ENCODE results near the gene TMEM44. TPM values are rescaled to one million over a fixed set of nuclear protein-coding genes. Genes with fewer than 3 reads are reported as not detected.

The TMEM44 gene
- total and polyA plus RNA-seq, 9 of the 15 experiments (the other 6 are each of a cell fraction or from before 2014, with no cell fraction given): 0.53 to 18.1 (median 11.3) TPM

- H3K4me1 ChIP-seq (replicated peaks in 1 of 2; ENCODE audit: control insufficient read depth in 2 of 2, insufficient read depth in 2 of 2, low read length in 2 of 2): no peaks in the 10 kb centered on the region
- no peaks in the 10 kb centered on the region for H4K20me1 ChIP-seq (replicated peaks; ENCODE audit: control insufficient read depth, insufficient read depth, low read length)
- H3K4me2 ChIP-seq (ENCODE audit: insufficient read depth, low read length): no peak overlapping the region
- WGBS (ENCODE audit: insufficient coverage, low coverage, missing lambda C conversion rate): 96% methylated on average over 5 of the region's 5 CpGs
- FAIRE-seq (no peak), DNase-seq (ENCODE audit: extremely low read depth in 1 of 4, low spot score in 3 of 4) (no peak), ATAC-seq (no peak)
- ChIA-PET CTCF (ENCODE audit: low intra/inter-chr PET ratio) (no interaction called here), POLR2A (no interaction called here)
- no peak overlapping the region for H2AFZ ChIP-seq (ENCODE audit: low read depth, low read length)
- intact Hi-C loops (cut with micrococcal nuclease) (no loop called here), in situ Hi-C loops (cut with MboI) (no loop called here)
- BruUV-seq (replicated peaks): no TSS peak
- TF ChIP-seq CTBP1 (IDR thresholded peaks at IDR 0.05; ENCODE audit: borderline replicate concordance) (no peak), GATAD2B (IDR thresholded peaks at IDR 0.05; ENCODE audit: borderline replicate concordance) (no peak), ZFPM2 (CRISPR knock-in tag; IDR thresholded peaks at IDR 0.05) (no peak), FOXO4 (CRISPR knock-in tag; IDR thresholded peaks at IDR 0.05) (no peak), ZBTB7A (IDR thresholded peaks at IDR 0.05; ENCODE audit: borderline replicate concordance, control insufficient read depth, low read depth, low read length) (no peak), KDM1A (IDR thresholded peaks at IDR 0.05) (no peak), RB1 (IDR thresholded peaks at IDR 0.05; ENCODE audit: low read depth) (no peak), ZNF133 (CRISPR knock-in tag; IDR thresholded peaks at IDR 0.05) (no peak), CAMTA2 (CRISPR knock-in tag; conservative IDR thresholded peaks at IDR 0.05) (no peak), CLOCK (CRISPR knock-in tag; IDR thresholded peaks at IDR 0.05; ENCODE audit: borderline replicate concordance) (no peak), IRF2 (CRISPR knock-in tag; IDR thresholded peaks at IDR 0.05) (no peak)
- no peak overlapping the region for H3K4me3 ChIP-seq
- H3K9me1 ChIP-seq (ENCODE audit: control insufficient read depth, insufficient read depth, low read length): no peaks in the 10 kb centered on the region
- H3K79me2 ChIP-seq (ENCODE audit: control insufficient read depth, insufficient read depth, low read length): peaks cover 5% of the 10 kb centered on the region; the same call in 1 of the 3 replicates
- no peaks in the 10 kb centered on the region for H3K9me3 ChIP-seq (replicated peaks; ENCODE audit: control insufficient read depth, insufficient read depth, low read depth, low read length)
- H3K27ac ChIP-seq (ENCODE audit: extremely low read depth, low read depth, low read length): no peak overlapping the region
- H3K36me3 ChIP-seq (ENCODE audit: control insufficient read depth, insufficient read depth, low read length): peaks cover 79% of the 10 kb centered on the region
- no peak overlapping the region for H3K9ac ChIP-seq (ENCODE audit: insufficient read depth in 1 of 2, low read depth in 2 of 2, low read length in 2 of 2)
- H3K27me3 ChIP-seq (ENCODE audit: control insufficient read depth in 2 of 2, insufficient read depth in 2 of 2, low read length in 2 of 2): no peaks in the 10 kb centered on the region
Observed at GRCh38 chr3:194654443-194654842, 21.2 kb upstream of the TMEM44 start.
